ENCODE measurements around the gene TRAPPC2. TPM values are rescaled to one million over a fixed set of nuclear protein-coding genes. Genes with fewer than 3 reads are reported as not detected.

Gene TRAPPC2
- total and polyA plus RNA-seq, 2 of the 4 experiments (the other 2 are of a cell fraction), result 11.3 to 13.8 TPM

DNA sequence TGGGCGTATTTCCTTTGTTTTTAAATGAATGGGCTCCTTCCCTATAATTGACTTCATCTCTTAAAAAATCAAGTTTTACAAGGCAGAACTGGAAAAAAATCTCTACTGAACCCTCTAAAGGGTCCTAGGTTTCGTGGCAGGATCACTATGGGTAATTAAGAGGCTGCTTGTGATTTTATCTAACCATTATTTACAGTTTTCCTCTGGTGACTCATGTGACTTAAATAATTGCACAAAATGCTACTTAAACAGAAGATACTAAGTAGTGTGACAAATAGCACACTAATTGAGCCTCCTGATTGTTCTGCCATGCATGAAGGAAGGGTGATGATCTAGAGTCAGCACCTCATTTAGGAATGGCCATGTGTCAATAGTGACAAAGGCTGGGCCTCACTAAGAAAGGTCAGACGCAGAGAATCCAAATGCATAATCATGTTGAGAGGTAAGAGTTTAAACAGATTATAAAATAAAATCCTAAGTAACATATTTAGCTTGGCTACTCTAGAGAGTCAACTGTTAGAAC lies 35.7 kb upstream of the TRAPPC2 start:
- Histone ChIP-seq H4K8ac (ENCODE audit: low read depth in 2 of 2, low read length in 2 of 2) (no peak overlapping the region), H3K56ac (ENCODE audit: extremely low read depth, insufficient read depth, low read length) (no peak overlapping the region), H2BK5ac (ENCODE audit: low read depth, low read length, poor library complexity, severe bottlenecking) (no peak overlapping the region), H2BK20ac (ENCODE audit: low read depth, low read length) (no peak overlapping the region), H3K18ac (ENCODE audit: low read depth, low read length) (no peak overlapping the region), H3K27ac (ENCODE audit: insufficient read depth, low read length) (no peak overlapping the region), H4K20me1 (ENCODE audit: insufficient read depth, low read length) (no peaks in the 10 kb centered on the region), H3K79me1 (ENCODE audit: low read depth in 1 of 2, low read length in 2 of 2) (no peaks in the 10 kb centered on the region), H4K5ac (ENCODE audit: low read depth, low read length) (no peak overlapping the region), H3K9me1 (ENCODE audit: insufficient read depth, low read length) (no peaks in the 10 kb centered on the region), H2BK15ac (ENCODE audit: low read depth, low read length) (no peak overlapping the region), H2BK120ac (ENCODE audit: low read depth, low read length) (no peak overlapping the region), H3K4me1 (ENCODE audit: control insufficient read depth, insufficient read depth, low read length) (no peaks in the 10 kb centered on the region), H3K9me3 (ENCODE audit: control insufficient read depth, insufficient read depth, low read length) (no peaks in the 10 kb centered on the region), H3K36me3 (ENCODE audit: control insufficient read depth, insufficient read depth, low read length) (peaks cover 16% of the 10 kb centered on the region), H2AK5ac (ENCODE audit: low read depth, low read length) (no peak overlapping the region), H4K91ac (ENCODE audit: insufficient read depth, low read depth, low read length) (no peak overlapping the region), H3K27me3 (ENCODE audit: control insufficient read depth, insufficient read depth, low read length) (no peaks in the 10 kb centered on the region), H3K9ac (ENCODE audit: low read depth, low read length) (no peak overlapping the region), H2AK9ac (replicated peaks; ENCODE audit: low read depth, low read length, poor library complexity) (no peak overlapping the region), H3K4me3 (ENCODE audit: insufficient read depth, low read depth, low read length) (no peak overlapping the region), H3K4ac (ENCODE audit: low read depth, low read length) (no peak overlapping the region), H3K4me2 (ENCODE audit: low read depth, low read length) (no peak overlapping the region), H3K23ac (ENCODE audit: low read depth, low read length) (no peak overlapping the region), H3K14ac (replicated peaks; ENCODE audit: low read depth, low read length) (no peak overlapping the region), H2AFZ (replicated peaks; ENCODE audit: low read length, poor library complexity) (no peak overlapping the region)
- no peak for DNase-seq
- no CpG with 5 or more reads among the region's 3 CpGs for WGBS, 2 experiments (ENCODE audit: extremely low coverage in 2 of 2, insufficient read length in 1 of 2)
- TF ChIP-seq RAD21 (IDR thresholded peaks at IDR 0.05; ENCODE audit: low read length), result no peak
- TF ChIP-seq FOS (IDR thresholded peaks at IDR 0.05; ENCODE audit: low read depth, low read length), result no peak
- no peak for TF ChIP-seq MAZ (IDR thresholded peaks at IDR 0.05; ENCODE audit: borderline replicate concordance, low read depth, low read length)
- no peak for TF ChIP-seq CHD1 (IDR thresholded peaks at IDR 0.05; ENCODE audit: low read depth, low read length)
- ATAC-seq (ENCODE audit: low read depth), result no peak
- POLR2A ChIA-PET (ENCODE audit: unreplicated experiment), result no interaction called here
- intact Hi-C loops (cut with micrococcal nuclease), result no loop called here
- BruUV-seq (replicated peaks), result no TSS peak
- dilution Hi-C loops (cut with HindIII; ENCODE audit: low sequenced_read_pairs, unreplicated experiment), result no loop called here
- CTCF ChIA-PET, result no interaction called here
- in situ Hi-C loops (cut with MboI; ENCODE audit: low sequenced_read_pairs), result no loop called here
